Lower lobe of right lung (tissue), 2 donors: ENCODE data around the gene TMEM117. TPM values are rescaled to one million over a fixed set of nuclear protein-coding genes. Genes with fewer than 3 reads are reported as not detected.

Experiments used
- ATAC-seq, 2 donors: fragments of 200-7000 bp; cut with Tn5 transposase; one replicate each; pipeline ENCODE4 v1.9.1; 2020 to 2022; ENCODE audit warnings: mild to moderate bottlenecking in 2 of 2, moderate library complexity in 2 of 2
- DNase-seq: peaks from one replicate; pipeline ENCODE4 v3.0.0-alpha.2; 2020
- H3K27ac ChIP-seq: fragments of 200-600 bp; one replicate; pipeline ENCODE4 v1.8.0; 2022
- H3K27me3 ChIP-seq: fragments of 200-600 bp; one replicate; pipeline ENCODE4 v1.8.0; 2022; ENCODE audit warnings: low read depth
- H3K36me3 ChIP-seq: fragments of 200-600 bp; one replicate; pipeline ENCODE4 v1.8.0; 2022; ENCODE audit warnings: mild to moderate bottlenecking
- H3K4me1 ChIP-seq: fragments of 200-600 bp; one replicate; pipeline ENCODE4 v1.8.0; 2022
- H3K4me3 ChIP-seq: fragments of 200-600 bp; one replicate; pipeline ENCODE4 v1.8.0; 2022; ENCODE audit warnings: mild to moderate bottlenecking
- H3K9me3 ChIP-seq: fragments of 200-600 bp; one replicate; pipeline ENCODE4 v1.8.0; 2022
- CTCF ChIP-seq: fragments of 200-600 bp; IDR thresholded peaks from one replicate; pipeline ENCODE4 v1.8.0; 2022; ENCODE audit warnings: antibody characterized with exemption, mild to moderate bottlenecking
- intact Hi-C: fragments of 100-400 bp; cut with DNase I; formaldehyde crosslinking; loops from one replicate; pipeline ENCODE4 v1.11.0; 2022
- total RNA-seq: library from RNA; stranded (reverse); fragmentation: NEBNext Ultra II Directional; extraction: Animal tissue kit (Norgen Biotek cat#: 25700); gene quantifications from one replicate; pipeline ENCODE4 v1.2.1, GENCODE V29; 2021
- donor health status: DM: no; HTN: yes; CAD: no; lungs with severe emphysema.

TMEM117 gene
- total RNA-seq, 1 donor from 2014 or later: 4.5 TPM

GRCh38 chr12:43812926-43813325 lies 23.0 kb upstream of the TMEM117 start:
- no peaks in the 10 kb centered on the region for H3K36me3 ChIP-seq
- no peak for TF ChIP-seq CTCF
- intact Hi-C loops: no loop called here

GRCh38 chr12:43815416-43815815 lies 20.5 kb upstream of the TMEM117 start:
- H3K27me3 ChIP-seq: no peaks in the 10 kb centered on the region
- DNase-seq (no peak), ATAC-seq (no peak)
- no peaks in the 10 kb centered on the region for H3K9me3 ChIP-seq
- no peaks in the 10 kb centered on the region for H3K4me1 ChIP-seq
- H3K27ac ChIP-seq: no peak overlapping the region
- intact Hi-C loops: no loop called here
- TF ChIP-seq CTCF: no peak
- H3K36me3 ChIP-seq: no peaks in the 10 kb centered on the region
- H3K4me3 ChIP-seq: no peak overlapping the region

More at GRCh38 chr12:43812926-43813325, 23.0 kb upstream of the TMEM117 start:
- Histone ChIP-seq H3K4me1 (no peaks in the 10 kb centered on the region), H3K27me3 (no peaks in the 10 kb centered on the region), H3K4me3 (no peak overlapping the region), H3K9me3 (no peaks in the 10 kb centered on the region), H3K27ac (no peak overlapping the region)
- no peak for DNase-seq
- ATAC-seq: no peak

- no peak for TF ChIP-seq CTCF
- Histone ChIP-seq H3K27me3 (no peaks in the 10 kb centered on the region), H3K36me3 (no peaks in the 10 kb centered on the region), H3K27ac (no peak overlapping the region), H3K4me3 (no peak overlapping the region), H3K9me3 (no peaks in the 10 kb centered on the region), H3K4me1 (no peaks in the 10 kb centered on the region)
- no peak for ATAC-seq
- no peak for DNase-seq
- intact Hi-C loops: no loop called here
These were observed 19.7 kb upstream of the TMEM117 start for GRCh38 chr12:43816168-43816567.

- no peaks in the 10 kb centered on the region for H3K36me3 ChIP-seq
- ATAC-seq (no peak), DNase-seq (no peak)
- no peaks in the 10 kb centered on the region for H3K9me3 ChIP-seq
- H3K27ac ChIP-seq: no peak overlapping the region
- H3K4me1 ChIP-seq: no peaks in the 10 kb centered on the region
- TF ChIP-seq CTCF: no peak
- intact Hi-C loops: no loop called here
- H3K27me3 ChIP-seq: no peaks in the 10 kb centered on the region
- H3K4me3 ChIP-seq: no peak overlapping the region
These were observed 11.6 kb upstream of the TMEM117 start for GRCh38 chr12:43824207-43824775.

DNA sequence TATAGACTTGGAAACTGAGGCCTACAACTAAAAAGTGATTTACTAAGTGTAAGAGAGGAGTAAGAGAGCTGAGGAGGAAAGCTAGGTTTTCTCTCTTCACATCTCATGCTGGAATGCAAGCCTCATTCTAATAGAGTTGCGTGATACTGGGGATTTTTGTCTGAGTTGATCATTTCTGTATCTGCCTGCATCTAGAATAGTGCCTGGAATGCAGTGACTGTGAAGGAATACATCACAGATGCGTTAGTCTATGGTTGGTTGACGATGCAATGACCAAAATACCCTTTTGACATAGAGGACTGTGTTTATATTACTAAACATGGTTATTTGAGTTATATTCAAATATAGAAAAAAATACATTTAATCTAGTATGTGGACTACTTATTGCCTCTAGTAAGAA lies 9.2 kb upstream of the TMEM117 start:
- Histone ChIP-seq H3K27ac (no peak overlapping the region), H3K27me3 (no peaks in the 10 kb centered on the region), H3K4me3 (no peak overlapping the region), H3K4me1 (peaks cover 1% of the 10 kb centered on the region), H3K9me3 (no peaks in the 10 kb centered on the region), H3K36me3 (no peaks in the 10 kb centered on the region)
- TF ChIP-seq CTCF: no peak
- no peak for DNase-seq
- intact Hi-C loops: no loop called here
- no peak for ATAC-seq
